Endothelial cell of umbilical vein (primary cell): Measurements from ENCODE around the gene TTLL11.

Experiments
- CTCF ChIP-seq, 2 donors: IDR thresholded peaks; 1 replicate in 1 of 2; 2 replicates in 1 of 2; pipeline ENCODE4 v1.5.1; 2011; ENCODE audit warnings: low read length in 2 of 2, mild to moderate bottlenecking in 2 of 2, moderate library complexity in 2 of 2, control low read depth in 1 of 2, inconsistent platforms in 1 of 2, low read depth in 1 of 2; ENCODE audit not compliant: insufficient read depth in 1 of 2; ENCODE audit errors: extremely low read depth in 1 of 2
- POLR2A ChIP-seq: IDR thresholded peaks from 2 replicates; pipeline ENCODE4 v1.6.1; 2012; ENCODE audit warnings: low read depth, mild to moderate bottlenecking, control low read depth, low read length

- TF ChIP-seq POLR2A = no peak
- no peak for TF ChIP-seq CTCF (IDR thresholded peaks at IDR 0.05; ENCODE audit: extremely low read depth in 1 of 2, insufficient read depth in 1 of 2, low read depth in 1 of 2, low read length in 2 of 2)
These were observed 48.6 kb upstream of the TTLL11 start for GRCh38 chr9:122141671-122142070.
